Right hindlimb (tissue), 1 donor: ENCODE measurements around the gene TIMP1.

ENCODE experiments used
- DNase-seq: peaks from one replicate; pipeline ENCODE4 v3.0.0-alpha.2; 2018

TIMP1 gene

DNA sequence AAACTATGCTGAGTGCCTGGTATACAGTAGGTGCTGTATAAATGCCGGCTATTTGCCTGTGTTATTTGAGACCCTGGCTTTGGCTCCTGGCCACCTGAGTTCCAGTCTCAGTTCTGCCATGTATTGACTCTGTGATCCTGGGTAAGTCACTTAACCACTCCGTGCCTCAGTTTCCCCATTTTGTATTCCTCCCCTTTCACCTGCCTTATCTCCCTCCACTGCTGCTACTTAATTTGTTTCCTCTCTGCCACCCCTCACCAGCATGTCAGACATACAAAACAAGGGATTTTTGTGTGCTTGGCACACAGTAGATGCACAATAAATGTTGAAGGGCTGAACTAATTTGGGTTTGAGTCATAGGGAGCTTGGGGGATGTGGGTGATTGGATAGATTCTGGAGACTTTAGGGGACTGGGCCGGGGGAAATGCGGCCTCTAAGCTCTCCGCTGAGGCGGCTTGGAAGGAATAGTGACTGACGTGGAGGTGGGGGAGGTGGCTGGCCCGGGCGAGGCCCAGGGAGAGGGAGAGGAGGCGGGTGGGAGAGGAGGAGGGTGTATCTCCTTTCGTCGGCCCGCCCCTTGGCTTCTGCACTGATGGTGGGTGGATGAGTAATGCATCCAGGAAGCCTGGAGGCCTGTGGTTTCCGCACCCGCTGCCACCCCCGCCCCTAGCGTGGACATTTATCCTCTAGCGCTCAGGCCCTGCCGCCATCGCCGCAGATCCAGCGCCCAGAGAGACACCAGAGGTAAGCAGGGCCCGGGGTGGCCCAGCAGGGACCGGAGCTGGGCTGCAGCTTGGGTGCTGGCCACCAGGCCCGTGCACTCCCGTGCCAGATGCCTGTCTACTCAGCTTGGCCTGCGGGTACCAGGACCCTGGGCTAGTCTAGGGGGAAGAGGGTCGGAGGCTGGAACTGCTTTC, at the start of gene TIMP1:
Gene TIMP1 (plus strand): TSS at position 706 of the 917 bp plus-strand sequence. CDS start 980 bp downstream, outside the sequence.
- DNase-seq = peak; percentile 95

DNA sequence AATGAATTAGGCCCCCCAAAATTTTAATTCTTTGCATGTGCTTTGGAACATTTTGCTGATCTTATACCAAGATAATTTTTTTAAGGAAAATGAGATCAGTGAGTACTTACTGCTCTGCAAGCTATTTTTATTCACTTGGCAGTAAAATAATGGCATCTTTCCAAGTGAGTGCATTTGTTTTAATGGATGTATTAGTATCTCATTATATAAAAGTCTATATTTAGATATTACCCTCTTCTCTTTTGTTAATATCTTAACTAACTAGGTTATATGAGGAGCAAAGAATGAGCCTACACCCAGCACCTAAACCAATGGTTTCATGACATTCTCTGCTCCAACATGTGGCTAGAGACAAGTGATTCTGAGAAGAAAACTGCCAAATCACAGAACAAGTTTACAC, 42.4 kb upstream of the TIMP1 start:
- no peak for DNase-seq

DNA sequence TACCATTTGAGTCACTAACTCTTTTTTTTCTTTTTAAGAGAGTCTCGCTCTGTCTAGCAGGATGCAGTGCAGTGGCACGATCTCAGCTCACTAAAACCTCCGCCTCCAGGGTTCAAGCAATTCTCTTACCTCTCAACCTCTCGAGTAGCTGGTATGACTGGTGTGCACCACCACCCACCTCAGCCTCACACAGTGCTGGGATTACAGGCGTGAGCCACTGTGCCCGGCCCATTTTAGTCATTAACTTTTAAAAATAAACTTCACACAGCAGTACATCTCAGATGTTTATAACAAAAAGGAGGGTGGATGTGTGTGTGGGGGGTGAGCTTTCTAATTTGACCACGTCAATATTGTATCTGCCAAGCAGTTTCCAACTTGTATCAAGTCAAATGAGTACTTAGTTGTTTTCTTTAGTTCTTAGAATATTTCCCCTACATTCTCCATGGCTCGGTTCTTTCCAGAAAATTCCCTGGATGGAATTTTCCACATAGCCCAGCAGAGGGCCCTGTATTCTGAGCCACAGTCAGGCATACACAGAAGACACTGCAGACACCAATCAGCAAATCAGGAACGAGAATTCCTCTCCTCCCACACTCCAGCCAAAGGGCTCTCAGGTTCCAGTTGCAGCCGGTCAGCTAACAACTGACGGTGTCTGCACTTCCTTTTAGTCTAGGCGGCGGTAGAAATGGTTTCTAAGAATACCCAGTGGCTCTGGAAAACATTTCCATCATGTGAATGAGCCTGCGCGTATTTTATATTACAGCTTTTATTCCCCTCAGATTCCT, 41.3 kb upstream of the TIMP1 start:
- DNase-seq = peak; percentile 91

DNA sequence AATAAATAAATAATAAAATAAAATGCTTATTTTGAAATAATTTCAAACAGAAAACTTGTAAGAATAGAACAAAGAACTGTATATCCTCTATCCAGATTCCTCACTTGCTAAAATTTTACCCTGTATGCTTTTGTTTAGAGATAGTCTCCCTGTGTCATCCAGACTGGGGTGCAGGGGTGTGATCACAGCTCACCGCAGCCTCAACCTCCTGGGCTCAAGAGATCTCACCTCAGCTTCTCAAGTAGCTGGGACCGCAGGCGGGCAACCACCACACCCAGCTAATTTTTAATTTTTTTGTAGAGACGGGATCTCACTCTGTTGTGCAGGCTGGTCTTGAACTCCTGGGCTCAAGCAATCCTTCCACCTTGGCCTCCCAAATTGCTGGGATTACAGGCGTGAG, 38.7 kb upstream of the TIMP1 start:
- DNase-seq = no peak

- peak; percentile 94 for DNase-seq
Measured at GRCh38 chrX:47556045-47556623, 26.1 kb upstream of the TIMP1 start.

DNA sequence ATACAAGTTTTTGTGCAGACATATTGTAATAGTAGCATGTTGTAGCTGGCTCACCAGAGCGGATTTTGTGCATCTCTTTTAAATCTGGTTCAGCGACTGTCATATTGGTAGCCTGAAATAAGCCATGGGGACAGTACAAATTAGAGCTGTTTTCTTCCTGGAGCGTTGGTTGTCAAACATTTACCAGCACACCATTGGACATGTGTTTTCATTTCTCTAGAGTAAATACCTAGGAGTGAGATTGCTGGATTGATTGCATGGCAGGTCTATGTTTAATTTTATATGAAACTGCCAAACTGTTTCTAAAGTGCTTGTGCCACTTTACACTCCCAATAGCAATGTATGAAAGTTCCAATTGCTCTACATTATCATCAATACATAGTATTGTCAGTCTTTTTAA, 23.8 kb upstream of the TIMP1 start:
- DNase-seq = no peak

GRCh38 chrX:47560179-47560933, 21.9 kb upstream of the TIMP1 start:
- DNase-seq = no peak

- DNase-seq = peak; percentile 98
Measured at GRCh38 chrX:47560934-47561658, 21.1 kb upstream of the TIMP1 start, which contains the start of gene ARAF. TSS of gene ARAF (plus strand) at chrX:47561205. CDS start at chrX:47562968, 1,763 bp downstream.

DNA sequence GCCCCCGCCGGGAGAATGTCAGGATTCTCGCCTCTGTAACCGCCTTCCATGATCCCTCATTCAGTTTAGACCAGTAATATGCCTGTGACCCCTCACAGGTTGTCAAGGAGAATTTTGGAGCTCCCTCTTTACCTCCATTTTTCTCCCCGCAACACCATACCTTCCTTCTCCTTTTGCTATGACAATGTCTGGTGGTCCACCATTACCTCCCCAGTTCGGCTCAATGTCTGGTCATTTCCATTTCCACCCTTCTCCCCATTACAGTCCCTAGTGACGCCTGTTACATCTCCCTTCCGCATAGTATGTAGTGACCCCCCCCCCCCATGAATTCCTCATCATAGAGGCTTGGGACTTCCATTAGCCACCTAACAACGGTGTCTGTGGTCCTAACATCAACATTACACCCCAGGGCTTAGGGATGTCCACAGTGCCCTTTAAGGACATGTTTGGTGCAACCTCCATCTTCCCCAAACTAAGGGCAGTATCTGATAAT, 20.5 kb upstream of the TIMP1 start:
- DNase-seq = no peak

DNA sequence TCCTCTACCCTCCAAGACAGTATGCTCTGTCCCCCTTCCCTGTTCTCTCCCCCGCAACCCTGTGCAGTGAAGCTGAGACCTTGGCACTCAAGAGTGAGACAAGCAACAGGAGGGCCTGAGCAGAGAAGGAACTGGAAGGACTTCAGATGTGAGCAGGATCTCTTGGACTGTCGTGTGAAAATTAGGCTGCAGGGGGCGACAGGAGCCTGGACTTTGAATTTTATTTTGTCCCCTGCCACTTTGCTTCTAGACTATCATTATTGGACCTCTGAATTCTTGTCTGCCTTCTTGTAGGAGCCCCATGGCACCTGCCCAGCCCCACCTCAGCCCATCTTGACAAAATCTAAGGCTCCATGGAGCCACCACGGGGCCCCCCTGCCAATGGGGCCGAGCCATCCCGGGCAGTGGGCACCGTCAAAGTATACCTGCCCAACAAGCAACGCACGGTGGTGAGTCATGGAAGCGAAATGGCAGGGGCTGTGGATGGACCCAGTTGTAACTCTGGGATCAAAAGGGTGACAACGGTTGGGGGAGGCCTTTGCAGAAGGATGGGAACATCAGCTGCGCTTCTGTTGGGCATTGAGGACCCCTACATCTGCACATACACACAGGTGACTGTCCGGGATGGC, 19.5 kb upstream of the TIMP1 start:
- peak; percentile 30 for DNase-seq

GRCh38 chrX:47563801-47564315, 18.4 kb upstream of the TIMP1 start:
- no peak for DNase-seq

- no peak for DNase-seq
Measured at GRCh38 chrX:47564438-47565085, 17.7 kb upstream of the TIMP1 start.

DNA sequence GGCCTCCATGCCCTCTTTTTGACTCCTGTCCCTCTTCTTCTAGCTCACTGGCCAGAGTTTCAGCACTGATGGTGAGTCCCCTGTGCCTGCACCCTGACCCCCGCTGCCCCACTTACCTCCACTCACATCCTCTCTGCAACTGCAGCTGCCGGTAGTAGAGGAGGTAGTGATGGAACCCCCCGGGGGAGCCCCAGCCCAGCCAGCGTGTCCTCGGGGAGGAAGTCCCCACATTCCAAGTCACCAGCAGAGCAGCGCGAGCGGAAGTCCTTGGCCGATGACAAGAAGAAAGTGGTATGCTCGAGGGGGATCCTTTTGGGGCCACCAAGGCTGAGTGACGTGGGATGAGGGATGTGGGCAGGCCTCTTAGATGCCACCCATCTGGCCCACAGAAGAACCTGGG, 15.4 kb upstream of the TIMP1 start:
- no peak for DNase-seq

GRCh38 chrX:47568656-47569295, 13.5 kb upstream of the TIMP1 start:
- no peak for DNase-seq

DNA sequence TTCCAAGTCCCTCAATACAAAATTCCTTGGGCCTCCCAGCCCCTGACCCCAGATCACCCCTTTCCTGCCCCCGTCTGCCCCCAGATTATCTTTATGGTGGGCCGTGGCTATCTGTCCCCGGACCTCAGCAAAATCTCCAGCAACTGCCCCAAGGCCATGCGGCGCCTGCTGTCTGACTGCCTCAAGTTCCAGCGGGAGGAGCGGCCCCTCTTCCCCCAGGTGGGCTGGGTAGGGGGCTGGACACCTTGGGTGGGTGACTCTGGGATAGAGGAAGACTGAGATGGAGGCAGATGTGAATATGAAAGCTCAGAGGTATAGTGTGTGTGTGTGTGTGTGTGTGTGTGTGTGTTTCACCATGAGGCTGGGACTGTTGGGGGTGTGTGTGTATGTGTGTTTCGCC, 11.4 kb upstream of the TIMP1 start:
- no peak for DNase-seq

- no peak for DNase-seq
Measured at GRCh38 chrX:47571215-47571614, 11.0 kb upstream of the TIMP1 start.

DNA sequence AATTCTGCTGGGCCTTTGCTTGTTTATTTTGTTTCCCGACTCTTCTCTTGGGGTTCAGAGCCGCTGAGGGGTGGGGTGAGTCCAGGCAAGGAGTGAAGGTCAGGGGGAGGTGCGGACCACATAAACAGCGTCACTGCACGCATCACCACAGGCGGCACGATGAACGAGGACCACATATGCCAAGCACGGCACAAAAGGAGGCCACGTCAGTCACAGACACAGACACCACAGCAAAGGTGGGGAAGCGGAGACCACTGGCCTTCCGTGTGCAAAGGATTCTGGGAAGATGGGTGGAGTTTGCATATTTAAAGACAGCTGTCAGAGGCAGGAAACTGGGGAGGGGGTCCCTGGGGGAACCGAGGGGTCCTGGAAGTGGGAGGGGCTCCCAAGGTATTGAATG, 10.3 kb upstream of the TIMP1 start:
- no peak for DNase-seq

DNA sequence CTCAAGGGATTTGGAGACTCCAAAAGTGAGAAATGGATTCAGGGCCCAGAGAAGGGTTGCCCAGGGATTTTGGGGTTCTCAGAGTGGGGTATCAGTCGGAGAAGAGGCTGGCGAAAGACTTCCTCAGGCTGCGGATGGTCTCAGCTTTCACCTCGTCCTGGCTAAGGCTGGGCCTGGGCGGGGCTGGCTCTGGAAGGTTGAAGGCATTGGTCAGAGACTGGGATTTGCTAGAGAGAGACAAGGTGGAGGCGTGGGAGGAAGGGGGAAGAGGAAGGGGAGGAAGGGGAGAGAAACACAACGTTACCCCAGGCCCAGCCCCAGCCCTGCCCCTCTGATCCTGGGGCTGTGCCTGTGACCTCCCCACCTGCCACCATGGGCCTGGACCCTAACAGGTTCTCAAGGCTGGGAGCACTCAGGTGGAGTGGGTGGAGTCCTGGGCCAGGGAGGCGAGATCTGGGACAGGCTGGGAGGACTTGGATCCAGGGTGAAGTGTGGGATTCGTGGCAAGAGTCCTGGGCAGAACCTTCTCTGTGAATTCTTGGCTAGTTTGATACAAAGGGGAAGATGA, 9.4 kb upstream of the TIMP1 start:
- no peak for DNase-seq

- peak; percentile 86 for DNase-seq
Measured at GRCh38 chrX:47573341-47574075, 8.7 kb upstream of the TIMP1 start.
